IMR-90 (cell line): ENCODE measurements around the gene MACF1. TPM values are rescaled to one million over a fixed set of nuclear protein-coding genes. Genes with fewer than 3 reads are reported as not detected.

ENCODE experiments used
- ATAC-seq: fragments of 200-7000 bp; cut with Tn5 transposase; 2 replicates; pipeline ENCODE4 v1.9.1; 2020; ENCODE audit warnings: low read depth, mild to moderate bottlenecking, moderate library complexity
- BruUV-seq: library from RNA; stranded (reverse); fragments of 400-500 nt; replicated peaks from 2 replicates; lab custom pipeline; 2021; lab: Mats Ljungman, UMichigan
- CTCF ChIA-PET: fragments of 300-600 bp; formaldehyde crosslinking; extraction: SDS; loops from one replicate; lab custom pipeline; 2021; ENCODE audit warnings: antibody characterized with exemption; lab: Yijun Ruan, JAX
- POLR2A ChIA-PET: fragments of 300-600 bp; sonication (Branson Sonifier 250); formaldehyde crosslinking; loops from one replicate; lab custom pipeline; 2022; ENCODE audit warnings: antibody characterized with exemption; ENCODE audit not compliant: unreplicated experiment; lab: Charles Lee
- DNase-seq: peaks from one replicate; pipeline ENCODE4 v3.0.0; 2013
- H2AFZ ChIP-seq: replicated peaks from 2 replicates; pipeline ENCODE3; 2013; ENCODE audit warnings: low read length, mild to moderate bottlenecking; ENCODE audit not compliant: poor library complexity
- H2AK5ac ChIP-seq: 2 replicates; pipeline ENCODE4 v1.6.1; 2013; ENCODE audit warnings: low read depth, low read length, inconsistent platforms
- H2AK9ac ChIP-seq: replicated peaks from 2 replicates; pipeline ENCODE3; 2013; ENCODE audit warnings: mild to moderate bottlenecking, low read depth, low read length, moderate library complexity; ENCODE audit not compliant: poor library complexity
- H2BK120ac ChIP-seq: 2 replicates; pipeline ENCODE4 v1.6.1; 2013; ENCODE audit warnings: low read depth, low read length, inconsistent platforms
- H2BK15ac ChIP-seq: 3 replicates; pipeline ENCODE4 v1.6.1; 2013; ENCODE audit warnings: low read depth, low read length, inconsistent platforms
- H2BK20ac ChIP-seq: 2 replicates; pipeline ENCODE4 v1.6.1; 2013; ENCODE audit warnings: low read depth, mild to moderate bottlenecking, inconsistent platforms, low read length, moderate library complexity
- H2BK5ac ChIP-seq: 2 replicates; pipeline ENCODE4 v1.6.1; 2013; ENCODE audit warnings: mild to moderate bottlenecking, low read depth, low read length, inconsistent platforms; ENCODE audit not compliant: poor library complexity, severe bottlenecking
- H3K14ac ChIP-seq: replicated peaks from 2 replicates; pipeline ENCODE4 v1.6.1; 2013; ENCODE audit warnings: low read depth, low read length, inconsistent platforms
- H3K18ac ChIP-seq: 2 replicates; pipeline ENCODE4 v1.6.1; 2013; ENCODE audit warnings: low read depth, low read length, control low read depth
- H3K23ac ChIP-seq: 2 replicates; pipeline ENCODE4 v1.6.1; 2013; ENCODE audit warnings: low read depth, low read length, inconsistent platforms
- H3K27ac ChIP-seq: 2 replicates; pipeline ENCODE4 v1.5.1; 2013; ENCODE audit warnings: mild to moderate bottlenecking, control low read depth, low read length; ENCODE audit not compliant: insufficient read depth
- H3K27me3 ChIP-seq: 2 replicates; pipeline ENCODE4 v1.6.1; 2013; ENCODE audit warnings: low read length; ENCODE audit not compliant: control insufficient read depth, insufficient read depth
- H3K36me3 ChIP-seq: 2 replicates; pipeline ENCODE4 v1.6.1; 2013; ENCODE audit warnings: low read length, mixed read lengths; ENCODE audit not compliant: control insufficient read depth, insufficient read depth
- H3K4ac ChIP-seq: 2 replicates; pipeline ENCODE4 v1.6.1; 2013; ENCODE audit warnings: low read depth, low read length, inconsistent platforms
- H3K4me1 ChIP-seq: 2 replicates; pipeline ENCODE4 v1.6.1; 2013; ENCODE audit warnings: low read length, mixed read lengths; ENCODE audit not compliant: control insufficient read depth, insufficient read depth
- H3K4me2 ChIP-seq: 2 replicates; pipeline ENCODE4 v1.6.1; 2013; ENCODE audit warnings: low read depth, mild to moderate bottlenecking, control low read depth, low read length, moderate library complexity
- H3K4me3 ChIP-seq: 2 replicates; pipeline ENCODE4 v1.5.1; 2013; ENCODE audit warnings: low read depth, mild to moderate bottlenecking, control low read depth, low read length, moderate library complexity; ENCODE audit not compliant: insufficient read depth
- H3K56ac ChIP-seq: 2 replicates; pipeline ENCODE4 v1.6.1; 2013; ENCODE audit warnings: low read length, inconsistent platforms; ENCODE audit not compliant: insufficient read depth; ENCODE audit errors: extremely low read depth
- H3K79me1 ChIP-seq, 2 experiments: 2 replicates each; pipeline ENCODE4 v1.6.1; 2013; ENCODE audit warnings: low read length in 2 of 2, inconsistent platforms in 1 of 2, low read depth in 1 of 2
- H3K9ac ChIP-seq: 2 replicates; pipeline ENCODE4 v1.6.1; 2013; ENCODE audit warnings: low read depth, low read length, control low read depth
- H3K9me1 ChIP-seq: 2 replicates; pipeline ENCODE4 v1.6.1; 2013; ENCODE audit warnings: low read length, inconsistent platforms; ENCODE audit not compliant: insufficient read depth
- H3K9me3 ChIP-seq: 2 replicates; pipeline ENCODE4 v1.6.1; 2013; ENCODE audit warnings: low read length; ENCODE audit not compliant: control insufficient read depth, insufficient read depth
- H4K20me1 ChIP-seq: 2 replicates; pipeline ENCODE4 v1.6.1; 2013; ENCODE audit warnings: low read length, inconsistent platforms; ENCODE audit not compliant: insufficient read depth
- H4K5ac ChIP-seq: 2 replicates; pipeline ENCODE4 v1.6.1; 2013; ENCODE audit warnings: mild to moderate bottlenecking, low read depth, low read length, control low read depth
- H4K8ac ChIP-seq, 2 experiments: 2 replicates each; pipeline ENCODE4 v1.6.1; 2013; ENCODE audit warnings: low read depth in 2 of 2, low read length in 2 of 2, control low read depth in 1 of 2, inconsistent platforms in 1 of 2
- H4K91ac ChIP-seq: 2 replicates; pipeline ENCODE4 v1.6.1; 2013; ENCODE audit warnings: low read depth, low read length, inconsistent platforms; ENCODE audit not compliant: insufficient read depth
- BHLHE40 ChIP-seq: fragments of 150-350 bp; IDR thresholded peaks from 2 replicates; pipeline ENCODE4 v1.6.1; 2016; ENCODE audit warnings: mild to moderate bottlenecking, low read depth, low read length
- CEBPB ChIP-seq: IDR thresholded peaks from 2 replicates; pipeline ENCODE4 v1.6.1; 2012; ENCODE audit warnings: low read depth, low read length, improper control_type of control experiment
- CHD1 ChIP-seq: IDR thresholded peaks from 2 replicates; pipeline ENCODE4 v1.6.1; 2012; ENCODE audit warnings: low read depth, low read length, improper control_type of control experiment
- CTCF ChIP-seq: conservative IDR thresholded peaks from 2 replicates; pipeline ENCODE4 v1.5.1; 2012; ENCODE audit warnings: mild to moderate bottlenecking, low read depth, low read length, improper control_type of control experiment
- ELK1 ChIP-seq: fragments of 150-350 bp; IDR thresholded peaks from 2 replicates; pipeline ENCODE4 v1.6.1; 2016; ENCODE audit warnings: low read depth, mild to moderate bottlenecking, low read length, moderate library complexity, borderline replicate concordance
- FOS ChIP-seq: fragments of 150-350 bp; IDR thresholded peaks from 2 replicates; pipeline ENCODE4 v1.6.1; 2016; ENCODE audit warnings: low read depth, low read length
- MAFK ChIP-seq: IDR thresholded peaks from 2 replicates; pipeline ENCODE4 v1.6.1; 2012; ENCODE audit warnings: low read depth, low read length, improper control_type of control experiment
- MAZ ChIP-seq: IDR thresholded peaks from 2 replicates; pipeline ENCODE4 v1.6.1; 2012; ENCODE audit warnings: low read depth, mild to moderate bottlenecking, low read length, improper control_type of control experiment, moderate library complexity, borderline replicate concordance
- MXI1 ChIP-seq: IDR thresholded peaks from 2 replicates; pipeline ENCODE4 v1.6.1; 2012; ENCODE audit warnings: low read depth, mild to moderate bottlenecking, low read length, moderate library complexity, borderline replicate concordance
- POLR2A ChIP-seq: IDR thresholded peaks from 2 replicates; pipeline ENCODE4 v1.6.1; 2012; ENCODE audit warnings: mild to moderate bottlenecking, low read depth, low read length
- dilution Hi-C: fragments of 300-500 bp; cut with HindIII; formaldehyde crosslinking; loops from one replicate; pipeline ENCODE4 v1.14.3; 2018; ENCODE audit warnings: low sequenced_read_pairs; ENCODE audit not compliant: unreplicated experiment
- in situ Hi-C: fragments of 300-500 bp; cut with MboI; formaldehyde crosslinking; loops from 3 replicates; pipeline ENCODE4 v1.14.3; 2019; ENCODE audit warnings: low sequenced_read_pairs, inconsistent platforms, mixed read lengths
- intact Hi-C: fragments of 100-400 bp; cut with micrococcal nuclease; formaldehyde crosslinking; loops from 2 replicates; pipeline ENCODE4 v1.10.0; 2022
- polyA plus RNA-seq, 3 experiments: library from polyadenylated mRNA; depleted of rRNA; stranded (reverse); fragments of >200 nt; gene quantifications; 2 replicates each; pipeline ENCODE4 v1.2.3, GENCODE V29; 2012; ENCODE audit warnings: low replicate concordance in 1 of 3
- total RNA-seq: library from RNA; depleted of rRNA; stranded (reverse); fragments of >200 nt; gene quantifications from 2 replicates; pipeline ENCODE4 v1.2.3, GENCODE V29; 2012

The MACF1 gene
- total and polyA plus RNA-seq, 2 of the 4 experiments (the other 2 are of a cell fraction), result 67.6 to 369 TPM

GRCh38 chr1:39258146-39258924, 53.8 kb downstream of the MACF1 start (continued):
- TF ChIP-seq CTCF, result peak; percentile 72

- H3K27ac ChIP-seq, result no peak overlapping the region
- peaks cover 15 to 63% of the 10 kb centered on the region in 2 experiments for H3K79me1 ChIP-seq
- in situ Hi-C loops, result loop anchor here (5.0 kb wide), 1 partner anchor 62 kb away; no protein-coding TSS in a partner anchor
- no peak overlapping the region for H3K18ac ChIP-seq
- no peak for DNase-seq
- peak overlapping the region; percentile 27; the same call in 1 of the 2 replicates for H3K23ac ChIP-seq
- H3K9ac ChIP-seq, result no peak overlapping the region
- H4K91ac ChIP-seq, result peak overlapping the region; percentile 16; the same call in 1 of the 2 replicates
- no peak overlapping the region; the same call in 2 of the 3 replicates for H2BK15ac ChIP-seq
- H3K4me2 ChIP-seq, result no peak overlapping the region
- ChIA-PET POLR2A (no interaction called here), CTCF (interaction anchor here (0.6 to 2.4 kb wide), 7 partner anchors 9 to 272 kb away, joined by 3 to 16 read pairs (median 7); partner anchors contain the start of gene MACF1)
- H4K8ac ChIP-seq, result no peak overlapping the region
- no peak for ATAC-seq
- H2BK5ac ChIP-seq, result no peak overlapping the region
- H2AK5ac ChIP-seq, result 0 out of 2 replicates have a peak overlapping the region, but pooled peaks have one; percentile 50
- no peak overlapping the region for H3K56ac ChIP-seq
- dilution Hi-C loops, result no loop called here
- peaks cover 56% of the 10 kb centered on the region for H4K20me1 ChIP-seq
- no peak overlapping the region for H2AFZ ChIP-seq
- H4K5ac ChIP-seq, result no peak overlapping the region
- H3K4ac ChIP-seq, result 0 out of 2 replicates have a peak overlapping the region, but pooled peaks have one; percentile 40
- H3K36me3 ChIP-seq, result peaks cover 22% of the 10 kb centered on the region
- no peaks in the 10 kb centered on the region for H3K9me3 ChIP-seq
- H2AK9ac ChIP-seq, result no peak overlapping the region
- H3K4me3 ChIP-seq, result no peak overlapping the region
- peak overlapping the region; percentile 50 for H2BK120ac ChIP-seq
- no peak overlapping the region for H3K14ac ChIP-seq
- H3K9me1 ChIP-seq, result peaks cover 19% of the 10 kb centered on the region
- intact Hi-C loops, result loop anchor here (1.0 to 10.0 kb wide), 4 partner anchors 55 to 157 kb away; partner anchors contain the start of gene MACF1
- no peak overlapping the region for H2BK20ac ChIP-seq
- peaks cover 10% of the 10 kb centered on the region for H3K4me1 ChIP-seq
- H3K27me3 ChIP-seq, result no peaks in the 10 kb centered on the region
- no TSS peak for BruUV-seq
- no peak for TF ChIP-seq POLR2A
- no peak for TF ChIP-seq ELK1
- no peak for TF ChIP-seq CHD1
- no peak for TF ChIP-seq MAFK
- no peak for TF ChIP-seq BHLHE40
- TF ChIP-seq MAZ, result no peak
- no peak for TF ChIP-seq CTCF
- no peak for TF ChIP-seq FOS
- TF ChIP-seq CEBPB, result no peak
- TF ChIP-seq MXI1, result no peak
These were observed 54.4 kb downstream of the MACF1 start for GRCh38 chr1:39258925-39259244.
